ENCODE results near the gene PTDSS2. TPM values are rescaled to one million over a fixed set of nuclear protein-coding genes. Genes with fewer than 3 reads are reported as not detected.

PTDSS2 gene
- total and polyA plus RNA-seq, 2 of the 13 experiments (the other 11 are each of a cell fraction or from before 2014, with no cell fraction given) = 21.7 to 26.4 TPM

DNA sequence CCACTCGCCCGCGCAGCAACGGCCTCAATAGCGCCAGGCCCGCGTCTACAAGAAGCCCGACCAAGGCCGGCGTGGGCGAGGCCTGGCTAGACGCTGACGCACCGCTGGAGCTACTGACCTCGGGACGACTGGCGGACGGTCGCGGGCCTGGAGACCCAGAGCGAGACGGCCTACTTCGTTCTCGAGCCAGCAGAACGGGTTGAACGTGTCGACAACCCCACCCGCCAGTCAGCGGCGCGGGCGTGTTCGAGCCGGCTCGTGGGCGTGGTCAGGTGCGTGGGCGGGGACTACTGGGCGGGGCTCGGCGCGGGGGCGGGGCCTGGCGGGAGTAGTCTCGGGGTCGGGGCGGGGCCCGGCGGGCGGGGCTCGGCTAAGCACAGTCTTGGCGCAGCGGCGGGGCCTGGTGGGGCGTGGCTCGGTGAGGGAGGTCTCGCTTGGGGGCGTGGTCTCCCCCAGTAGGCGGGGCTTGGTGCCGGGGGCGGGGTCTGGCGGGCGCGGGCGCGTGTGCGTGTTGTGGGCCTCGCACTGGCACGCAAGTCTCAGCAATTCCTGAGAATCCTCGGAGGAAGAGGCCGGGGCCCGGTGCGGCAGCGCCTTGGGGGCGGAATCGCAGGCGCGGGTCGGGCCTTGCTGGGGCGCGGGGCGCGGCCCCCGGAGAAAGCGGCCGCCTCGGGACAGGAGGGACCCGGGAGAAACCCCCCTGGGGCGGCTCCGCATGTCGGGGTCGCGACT lies 57.1 kb downstream of the PTDSS2 start, which contains the start of gene RNH1 (continued):
- TF ChIP-seq, protein P1, sequence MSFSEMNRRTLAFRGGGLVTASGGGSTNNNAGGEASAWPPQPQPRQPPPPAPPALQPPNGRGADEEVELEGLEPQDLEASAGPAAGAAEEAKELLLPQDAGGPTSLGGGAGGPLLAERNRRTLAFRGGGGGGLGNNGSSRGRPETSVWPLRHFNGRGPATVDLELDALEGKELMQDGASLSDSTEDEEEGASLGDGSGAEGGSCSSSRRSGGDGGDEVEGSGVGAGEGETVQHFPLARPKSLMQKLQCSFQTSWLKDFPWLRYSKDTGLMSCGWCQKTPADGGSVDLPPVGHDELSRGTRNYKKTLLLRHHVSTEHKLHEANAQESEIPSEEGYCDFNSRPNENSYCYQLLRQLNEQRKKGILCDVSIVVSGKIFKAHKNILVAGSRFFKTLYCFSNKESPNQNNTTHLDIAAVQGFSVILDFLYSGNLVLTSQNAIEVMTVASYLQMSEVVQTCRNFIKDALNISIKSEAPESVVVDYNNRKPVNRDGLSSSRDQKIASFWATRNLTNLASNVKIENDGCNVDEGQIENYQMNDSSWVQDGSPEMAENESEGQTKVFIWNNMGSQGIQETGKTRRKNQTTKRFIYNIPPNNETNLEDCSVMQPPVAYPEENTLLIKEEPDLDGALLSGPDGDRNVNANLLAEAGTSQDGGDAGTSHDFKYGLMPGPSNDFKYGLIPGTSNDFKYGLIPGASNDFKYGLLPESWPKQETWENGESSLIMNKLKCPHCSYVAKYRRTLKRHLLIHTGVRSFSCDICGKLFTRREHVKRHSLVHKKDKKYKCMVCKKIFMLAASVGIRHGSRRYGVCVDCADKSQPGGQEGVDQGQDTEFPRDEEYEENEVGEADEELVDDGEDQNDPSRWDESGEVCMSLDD (CRISPR knock-in tag; IDR thresholded peaks at IDR 0.05; ENCODE audit: borderline replicate concordance) = no peak
- TF ChIP-seq SIN3B (IDR thresholded peaks at IDR 0.05; ENCODE audit: low read length) (no peak), RAD21 (CRISPR knock-in tag; IDR thresholded peaks at IDR 0.05) (no peak; the same call in 1 of the 2 replicates), TEAD2 (CRISPR knock-in tag; IDR thresholded peaks at IDR 0.05) (no peak), PPARG (CRISPR knock-in tag; conservative IDR thresholded peaks at IDR 0.05) (no peak), EZH2 (conservative IDR thresholded peaks at IDR 0.05; ENCODE audit: low read depth, low read length) (no peak), CREB1 (IDR thresholded peaks at IDR 0.05) (no peak), CREB1 (CRISPR knock-in tag; IDR thresholded peaks at IDR 0.05) (no peak), ZNF331 (CRISPR knock-in tag; IDR thresholded peaks at IDR 0.05) (peak; percentile 9; the same call in 1 of the 2 replicates), ATF1 (CRISPR knock-in tag; IDR thresholded peaks at IDR 0.05) (no peak), ZNF781 (CRISPR knock-in tag; IDR thresholded peaks at IDR 0.05; ENCODE audit: borderline replicate concordance, not compliant biosample characterization) (no peak), MXI1 (IDR thresholded peaks at IDR 0.05; ENCODE audit: borderline replicate concordance, low read depth, low read length) (no peak; the same call in 2 of the 3 replicates), ATF7 (IDR thresholded peaks at IDR 0.05) (no peak), ATF7 (CRISPR knock-in tag; IDR thresholded peaks at IDR 0.05) (no peak)
- TF ChIP-seq, protein P2, sequence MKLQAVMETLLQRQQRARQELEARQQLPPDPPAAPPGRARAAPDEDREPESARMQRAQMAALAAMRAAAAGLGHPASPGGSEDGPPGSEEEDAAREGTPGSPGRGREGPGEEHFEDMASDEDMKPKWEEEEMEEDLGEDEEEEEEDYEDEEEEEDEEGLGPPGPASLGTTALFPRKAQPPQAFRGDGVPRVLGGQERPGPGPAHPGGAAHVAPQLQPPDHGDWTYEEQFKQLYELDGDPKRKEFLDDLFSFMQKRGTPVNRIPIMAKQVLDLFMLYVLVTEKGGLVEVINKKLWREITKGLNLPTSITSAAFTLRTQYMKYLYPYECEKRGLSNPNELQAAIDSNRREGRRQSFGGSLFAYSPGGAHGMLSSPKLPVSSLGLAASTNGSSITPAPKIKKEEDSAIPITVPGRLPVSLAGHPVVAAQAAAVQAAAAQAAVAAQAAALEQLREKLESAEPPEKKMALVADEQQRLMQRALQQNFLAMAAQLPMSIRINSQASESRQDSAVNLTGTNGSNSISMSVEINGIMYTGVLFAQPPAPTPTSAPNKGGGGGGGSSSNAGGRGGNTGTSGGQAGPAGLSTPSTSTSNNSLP (IDR thresholded peaks at IDR 0.05; ENCODE audit: low read depth, low read length) = peak; percentile 4; the same call in 1 of the 2 replicates
- TF ChIP-seq, protein P3, sequence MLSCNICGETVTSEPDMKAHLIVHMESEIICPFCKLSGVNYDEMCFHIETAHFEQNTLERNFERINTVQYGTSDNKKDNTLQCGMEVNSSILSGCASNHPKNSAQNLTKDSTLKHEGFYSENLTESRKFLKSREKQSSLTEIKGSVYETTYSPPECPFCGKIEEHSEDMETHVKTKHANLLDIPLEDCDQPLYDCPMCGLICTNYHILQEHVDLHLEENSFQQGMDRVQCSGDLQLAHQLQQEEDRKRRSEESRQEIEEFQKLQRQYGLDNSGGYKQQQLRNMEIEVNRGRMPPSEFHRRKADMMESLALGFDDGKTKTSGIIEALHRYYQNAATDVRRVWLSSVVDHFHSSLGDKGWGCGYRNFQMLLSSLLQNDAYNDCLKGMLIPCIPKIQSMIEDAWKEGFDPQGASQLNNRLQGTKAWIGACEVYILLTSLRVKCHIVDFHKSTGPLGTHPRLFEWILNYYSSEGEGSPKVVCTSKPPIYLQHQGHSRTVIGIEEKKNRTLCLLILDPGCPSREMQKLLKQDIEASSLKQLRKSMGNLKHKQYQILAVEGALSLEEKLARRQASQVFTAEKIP (CRISPR knock-in tag; IDR thresholded peaks at IDR 0.05; ENCODE audit: borderline replicate concordance) = no peak
- TF ChIP-seq, protein P4, sequence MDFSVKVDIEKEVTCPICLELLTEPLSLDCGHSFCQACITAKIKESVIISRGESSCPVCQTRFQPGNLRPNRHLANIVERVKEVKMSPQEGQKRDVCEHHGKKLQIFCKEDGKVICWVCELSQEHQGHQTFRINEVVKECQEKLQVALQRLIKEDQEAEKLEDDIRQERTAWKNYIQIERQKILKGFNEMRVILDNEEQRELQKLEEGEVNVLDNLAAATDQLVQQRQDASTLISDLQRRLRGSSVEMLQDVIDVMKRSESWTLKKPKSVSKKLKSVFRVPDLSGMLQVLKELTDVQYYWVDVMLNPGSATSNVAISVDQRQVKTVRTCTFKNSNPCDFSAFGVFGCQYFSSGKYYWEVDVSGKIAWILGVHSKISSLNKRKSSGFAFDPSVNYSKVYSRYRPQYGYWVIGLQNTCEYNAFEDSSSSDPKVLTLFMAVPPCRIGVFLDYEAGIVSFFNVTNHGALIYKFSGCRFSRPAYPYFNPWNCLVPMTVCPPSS (IDR thresholded peaks at IDR 0.05) = no peak
- TF ChIP-seq, protein P5, sequence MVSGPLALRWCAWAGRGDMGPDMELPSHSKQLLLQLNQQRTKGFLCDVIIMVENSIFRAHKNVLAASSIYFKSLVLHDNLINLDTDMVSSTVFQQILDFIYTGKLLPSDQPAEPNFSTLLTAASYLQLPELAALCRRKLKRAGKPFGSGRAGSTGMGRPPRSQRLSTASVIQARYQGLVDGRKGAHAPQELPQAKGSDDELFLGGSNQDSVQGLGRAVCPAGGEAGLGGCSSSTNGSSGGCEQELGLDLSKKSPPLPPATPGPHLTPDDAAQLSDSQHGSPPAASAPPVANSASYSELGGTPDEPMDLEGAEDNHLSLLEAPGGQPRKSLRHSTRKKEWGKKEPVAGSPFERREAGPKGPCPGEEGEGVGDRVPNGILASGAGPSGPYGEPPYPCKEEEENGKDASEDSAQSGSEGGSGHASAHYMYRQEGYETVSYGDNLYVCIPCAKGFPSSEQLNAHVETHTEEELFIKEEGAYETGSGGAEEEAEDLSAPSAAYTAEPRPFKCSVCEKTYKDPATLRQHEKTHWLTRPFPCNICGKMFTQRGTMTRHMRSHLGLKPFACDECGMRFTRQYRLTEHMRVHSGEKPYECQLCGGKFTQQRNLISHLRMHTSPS (CRISPR knock-in tag; IDR thresholded peaks at IDR 0.05; ENCODE audit: low read depth) = no peak
- TF ChIP-seq, protein P6, sequence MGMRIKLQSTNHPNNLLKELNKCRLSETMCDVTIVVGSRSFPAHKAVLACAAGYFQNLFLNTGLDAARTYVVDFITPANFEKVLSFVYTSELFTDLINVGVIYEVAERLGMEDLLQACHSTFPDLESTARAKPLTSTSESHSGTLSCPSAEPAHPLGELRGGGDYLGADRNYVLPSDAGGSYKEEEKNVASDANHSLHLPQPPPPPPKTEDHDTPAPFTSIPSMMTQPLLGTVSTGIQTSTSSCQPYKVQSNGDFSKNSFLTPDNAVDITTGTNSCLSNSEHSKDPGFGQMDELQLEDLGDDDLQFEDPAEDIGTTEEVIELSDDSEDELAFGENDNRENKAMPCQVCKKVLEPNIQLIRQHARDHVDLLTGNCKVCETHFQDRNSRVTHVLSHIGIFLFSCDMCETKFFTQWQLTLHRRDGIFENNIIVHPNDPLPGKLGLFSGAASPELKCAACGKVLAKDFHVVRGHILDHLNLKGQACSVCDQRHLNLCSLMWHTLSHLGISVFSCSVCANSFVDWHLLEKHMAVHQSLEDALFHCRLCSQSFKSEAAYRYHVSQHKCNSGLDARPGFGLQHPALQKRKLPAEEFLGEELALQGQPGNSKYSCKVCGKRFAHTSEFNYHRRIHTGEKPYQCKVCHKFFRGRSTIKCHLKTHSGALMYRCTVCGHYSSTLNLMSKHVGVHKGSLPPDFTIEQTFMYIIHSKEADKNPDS (CRISPR knock-in tag; IDR thresholded peaks at IDR 0.05) = no peak
